GM21423 (cell line): Measurements from ENCODE around the gene CRCP.
"Not testable (repeated sequence)": the region's sequence is repeated elsewhere in the genome, so short reads cannot be mapped to it uniquely, and the experiment has no call there.

Source experiments
- ATAC-seq: cut with Tn5 transposase; IDR thresholded peaks from one replicate; pipeline ENCODE4 v1.9.1; 2021; ENCODE audit warnings: mild to moderate bottlenecking, moderate library complexity; ENCODE audit not compliant: unreplicated experiment

The CRCP gene

DNA sequence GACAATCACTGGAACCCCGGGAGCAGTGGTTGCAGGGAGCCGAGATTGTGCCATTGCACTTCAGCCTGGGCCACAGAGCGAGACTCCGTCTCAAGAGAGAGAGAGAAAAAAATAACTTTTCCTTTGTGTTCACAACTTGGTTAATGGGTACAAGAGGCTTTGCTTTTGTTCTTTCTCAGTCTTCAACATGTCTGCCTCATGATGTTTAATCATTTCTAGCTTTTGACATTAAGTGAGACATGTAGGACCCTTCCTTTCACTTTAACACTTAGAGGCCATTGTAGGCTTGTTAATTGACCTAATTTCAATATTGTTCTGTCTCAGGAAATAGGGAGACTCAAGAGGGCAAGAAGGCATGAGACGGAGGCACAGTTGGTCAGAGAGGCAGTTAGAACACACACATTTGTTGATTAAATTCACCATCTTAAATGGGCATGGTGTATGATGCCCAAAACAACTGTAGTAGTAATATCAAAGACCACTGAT lies 9.3 kb upstream of the CRCP start:
- ATAC-seq, result peak; percentile 51

DNA sequence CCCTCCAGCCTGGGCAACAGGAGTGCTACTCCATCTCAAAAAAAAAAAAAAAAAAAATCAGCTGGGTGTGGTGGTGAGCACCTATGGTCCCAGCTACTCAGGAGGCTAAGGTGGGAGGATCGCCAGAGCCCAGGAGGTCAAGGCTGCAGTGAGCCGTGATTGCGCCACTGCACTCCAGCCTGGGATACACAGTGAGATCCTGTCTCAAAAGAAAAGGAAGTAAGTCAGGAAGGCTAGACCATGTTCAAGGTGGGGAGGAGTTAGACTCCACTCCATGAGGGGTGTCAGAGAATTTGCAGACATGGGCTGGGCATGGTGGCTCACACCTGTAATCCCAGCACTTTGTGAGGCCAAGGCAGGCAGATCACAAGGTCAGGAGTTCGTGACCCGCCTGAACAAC lies 6.2 kb upstream of the CRCP start:
- ATAC-seq, result not testable (repeated sequence)

DNA sequence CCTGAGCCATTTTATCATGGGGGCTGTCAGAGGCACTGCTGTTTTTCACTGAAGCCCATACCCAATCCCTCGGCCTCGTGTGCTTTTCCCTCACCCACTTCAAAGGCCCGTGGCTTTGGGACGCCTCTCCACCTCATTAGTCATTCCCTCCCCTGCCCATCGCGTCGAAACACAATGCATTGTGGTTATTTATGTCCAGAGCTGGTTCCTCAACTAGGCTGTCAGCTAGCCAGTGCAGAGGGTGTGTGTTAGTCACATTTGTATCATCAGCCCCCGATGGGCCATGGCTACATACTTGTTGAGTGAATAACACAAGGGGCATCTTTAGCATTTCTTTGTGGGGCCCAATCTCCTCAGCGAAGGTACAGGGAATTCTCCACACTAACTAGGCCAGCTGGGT lies 3.8 kb upstream of the CRCP start:
- no peak for ATAC-seq

DNA sequence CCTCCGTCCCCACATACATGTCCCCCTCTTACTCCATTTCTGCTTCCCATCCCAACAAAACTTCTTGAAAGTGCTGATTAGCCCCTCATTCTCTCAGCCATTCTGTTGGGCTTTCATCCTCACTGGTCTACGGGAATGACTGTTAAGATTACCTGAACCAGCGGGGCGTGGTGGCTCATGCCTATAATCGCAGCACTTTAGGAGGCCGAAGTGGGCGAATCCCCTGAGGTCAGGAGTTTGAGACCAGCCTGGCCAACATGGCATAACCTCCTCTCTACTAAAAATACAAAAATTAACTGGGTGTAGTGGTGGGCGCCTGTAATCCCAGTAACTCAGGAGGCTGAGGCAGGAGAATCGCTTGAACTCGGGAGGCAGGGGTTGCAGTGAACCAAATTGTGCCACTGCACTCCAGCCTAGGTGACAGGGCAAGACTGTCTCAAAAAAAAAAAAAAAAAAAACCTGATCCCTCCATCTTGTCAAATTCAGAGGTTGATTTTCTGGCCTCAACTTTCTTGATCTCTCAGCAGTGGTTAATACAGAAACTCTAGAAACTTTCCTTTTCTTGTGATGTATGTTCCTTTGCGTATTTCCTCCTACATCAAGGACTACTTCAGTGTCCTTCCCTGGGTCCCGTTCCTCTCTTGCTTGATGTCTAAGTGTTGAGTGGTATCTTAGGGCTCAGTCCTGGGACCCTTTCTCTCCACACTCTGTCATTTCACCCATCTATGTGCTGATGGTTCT lies 2.2 kb downstream of the CRCP start:
- not testable (repeated sequence) for ATAC-seq

DNA sequence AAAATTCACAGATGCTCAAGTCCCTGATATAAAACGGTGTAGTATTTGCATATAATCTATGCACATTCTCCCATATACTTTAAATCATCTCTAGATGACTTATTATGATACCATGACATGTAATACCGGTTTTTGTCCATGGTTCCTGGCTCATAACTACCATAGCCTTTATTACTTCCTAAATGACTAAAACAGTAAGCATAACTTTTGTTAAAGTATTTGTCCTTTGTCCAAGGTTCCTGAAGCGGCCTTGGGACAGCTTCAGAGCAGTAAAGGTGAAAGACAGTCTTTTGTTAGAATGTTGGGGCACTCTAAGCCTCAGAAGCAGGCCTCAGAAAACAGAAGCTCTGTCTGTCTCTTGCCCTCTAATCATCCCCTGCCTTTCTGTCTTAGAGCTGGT lies 4.0 kb downstream of the CRCP start:
- ATAC-seq, result no peak

DNA sequence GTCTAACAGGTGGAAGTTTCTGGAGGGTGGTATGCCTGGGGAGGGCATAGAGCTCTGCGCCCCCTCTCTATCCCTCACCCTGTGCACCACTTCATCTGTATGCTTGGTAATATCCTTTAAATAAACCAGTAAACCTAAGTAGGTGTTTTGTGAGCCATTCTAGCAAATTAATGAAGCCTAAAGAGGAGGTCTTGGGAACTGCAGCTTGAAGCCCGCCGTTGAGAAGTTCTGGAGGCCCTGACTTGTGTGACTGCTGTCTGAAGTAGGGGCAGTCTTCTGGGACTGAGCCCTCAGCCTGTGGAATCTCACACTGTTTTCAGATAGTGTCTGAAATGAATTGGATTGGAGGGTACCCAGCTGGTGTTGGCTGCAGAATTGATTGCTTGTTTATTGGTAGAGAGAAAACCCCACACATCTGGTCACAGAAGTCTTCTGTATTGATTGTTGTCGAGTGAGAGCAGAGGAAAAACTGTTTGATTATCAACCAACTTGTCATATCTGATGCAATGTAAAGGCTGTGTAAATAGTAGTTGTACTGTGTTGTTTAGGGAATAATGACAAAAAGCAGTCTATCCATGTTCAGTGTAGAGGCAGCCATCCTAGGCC lies 4.7 kb downstream of the CRCP start:
- no peak for ATAC-seq

DNA sequence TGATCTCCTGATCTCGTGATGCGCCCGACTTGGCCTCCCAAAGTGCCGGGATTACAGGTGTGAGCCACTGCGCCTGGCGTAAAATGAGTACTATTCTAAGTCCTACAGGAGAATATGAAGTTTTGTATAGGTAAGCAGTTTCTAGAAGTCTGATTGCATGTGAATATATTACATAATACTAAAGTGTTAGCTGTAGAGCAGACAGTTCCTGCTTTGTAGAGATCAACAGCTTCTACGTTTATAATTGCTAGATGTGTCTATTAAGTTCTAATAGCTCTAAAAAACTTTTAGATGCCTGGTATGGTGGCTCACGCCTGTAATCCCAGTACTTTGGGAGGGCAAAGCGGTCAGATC lies 8.5 kb downstream of the CRCP start:
- no peak for ATAC-seq

DNA sequence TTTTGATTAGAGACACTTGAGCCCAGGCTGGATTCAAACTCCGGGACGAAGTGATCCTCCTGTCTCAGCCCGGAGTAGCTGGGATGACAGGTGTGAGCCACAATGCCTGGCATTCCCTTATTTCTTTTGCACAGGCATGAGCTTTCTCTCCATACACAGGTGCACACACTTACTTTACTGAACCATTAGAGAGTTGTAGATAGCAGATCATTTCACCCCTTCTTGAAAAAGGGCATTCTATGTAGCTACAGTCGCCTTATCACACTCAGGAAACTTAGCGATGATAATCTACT lies 9.9 kb downstream of the CRCP start:
- not testable (repeated sequence) for ATAC-seq

DNA sequence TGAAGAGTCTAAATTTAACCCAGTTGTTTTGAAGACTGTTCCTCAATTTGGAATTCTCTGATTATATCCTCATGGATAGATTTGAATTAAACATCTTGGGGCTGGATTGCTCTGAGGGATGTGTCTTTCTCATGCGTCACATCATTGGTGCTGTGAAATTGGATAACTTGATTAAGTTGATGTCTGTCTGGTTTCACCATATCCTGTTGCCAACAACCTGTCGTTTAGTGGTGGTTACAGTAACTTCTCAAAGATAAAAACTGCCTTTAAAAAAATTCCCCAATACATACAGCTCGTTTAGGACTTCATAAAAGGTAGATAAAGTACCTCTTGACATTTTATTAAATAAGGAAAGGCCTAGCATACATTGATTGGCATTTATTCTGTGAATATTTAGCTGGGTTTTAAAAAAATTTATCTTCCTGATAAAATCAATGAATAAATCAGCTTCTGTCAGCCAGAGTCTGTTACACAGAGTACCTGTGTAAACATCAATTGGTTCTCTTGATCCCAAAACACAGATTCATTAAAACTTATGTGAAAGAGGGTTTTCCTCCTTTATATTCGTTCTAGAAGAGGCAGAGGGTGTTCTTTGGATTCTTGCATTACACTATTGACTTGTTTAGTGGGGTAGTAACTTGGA lies 10.5 kb downstream of the CRCP start:
- ATAC-seq, result no peak

DNA sequence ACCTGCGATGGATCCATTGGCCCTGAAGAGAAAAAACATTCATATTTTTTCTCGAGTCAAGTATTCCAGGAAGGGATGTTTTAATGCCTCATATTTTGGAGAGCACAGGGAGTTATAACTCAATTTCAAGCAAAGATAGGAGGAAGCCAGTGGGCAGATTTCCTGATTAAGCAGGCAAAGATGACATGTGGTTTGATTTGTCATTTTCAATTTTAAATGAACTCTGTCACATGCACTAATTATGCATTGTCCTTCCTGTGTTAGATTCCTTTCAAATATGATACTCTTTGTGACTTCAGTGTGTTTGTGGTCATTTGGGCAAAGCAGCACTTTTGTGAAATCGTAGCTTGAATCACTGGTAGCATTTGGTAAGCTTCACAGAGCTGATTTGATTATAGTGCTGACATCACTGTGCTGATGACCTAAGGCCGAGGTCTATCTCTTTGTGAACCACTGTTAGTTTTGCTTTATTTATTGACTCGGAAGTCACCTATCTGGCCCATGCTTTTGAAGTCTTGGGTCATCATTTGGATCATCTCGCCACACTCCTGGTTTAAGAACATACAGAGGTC lies 11.2 kb downstream of the CRCP start:
- ATAC-seq, result not testable (repeated sequence)

DNA sequence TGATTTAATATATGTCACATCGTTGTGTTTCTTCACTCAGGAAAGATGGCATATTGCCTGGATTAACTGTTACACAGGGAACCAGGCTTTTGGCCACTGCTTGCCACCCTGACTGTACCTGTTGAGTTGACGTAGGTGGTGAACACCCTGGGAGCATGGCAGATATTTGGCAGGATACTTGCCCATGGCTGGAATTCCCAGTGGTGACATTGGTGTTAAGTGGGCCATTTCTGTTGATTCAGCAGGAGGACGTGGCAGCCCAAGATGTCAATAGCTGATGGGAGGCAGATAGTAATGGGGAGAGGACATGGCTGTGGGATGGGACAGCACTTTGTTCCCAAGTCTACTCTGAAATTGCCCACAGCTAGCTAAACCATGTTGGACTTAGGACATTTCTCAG lies 12.5 kb downstream of the CRCP start:
- not testable (repeated sequence) for ATAC-seq

DNA sequence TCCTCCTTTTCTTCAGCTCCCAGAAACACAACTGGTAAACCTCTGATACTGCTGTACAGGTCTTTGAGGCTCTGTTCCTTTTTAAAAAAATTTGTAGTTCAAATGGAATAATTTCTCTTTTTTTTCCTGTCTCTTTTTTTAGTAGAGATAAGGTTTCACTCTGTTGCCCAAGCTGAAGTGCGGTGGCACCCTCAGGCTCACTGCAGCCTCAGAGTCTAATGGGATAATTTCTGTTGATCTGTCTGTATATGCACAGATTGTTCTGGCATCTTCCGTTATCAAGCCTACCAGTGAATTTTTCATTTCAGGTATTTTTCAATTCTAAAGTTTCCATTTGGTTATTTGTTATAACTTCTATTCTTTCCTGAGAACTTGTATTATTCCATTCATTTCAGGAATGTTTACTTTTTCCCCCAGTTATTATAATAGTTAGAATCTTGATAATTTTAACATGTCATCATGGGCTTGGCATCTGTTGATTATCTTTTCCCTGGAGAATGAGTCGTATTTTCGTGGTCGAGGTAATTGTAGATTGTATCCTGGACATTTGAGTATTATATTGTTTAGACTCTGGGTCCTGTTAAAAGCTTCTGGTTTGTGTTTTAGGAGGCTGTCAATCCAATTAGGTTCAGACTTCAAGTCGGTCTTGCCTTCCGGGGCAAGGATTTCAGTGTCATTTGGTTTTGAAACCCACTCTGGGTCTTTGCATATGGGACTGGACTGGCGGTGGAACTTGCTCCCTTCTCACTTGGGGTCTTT lies 24.5 kb downstream of the CRCP start:
- no peak for ATAC-seq

DNA sequence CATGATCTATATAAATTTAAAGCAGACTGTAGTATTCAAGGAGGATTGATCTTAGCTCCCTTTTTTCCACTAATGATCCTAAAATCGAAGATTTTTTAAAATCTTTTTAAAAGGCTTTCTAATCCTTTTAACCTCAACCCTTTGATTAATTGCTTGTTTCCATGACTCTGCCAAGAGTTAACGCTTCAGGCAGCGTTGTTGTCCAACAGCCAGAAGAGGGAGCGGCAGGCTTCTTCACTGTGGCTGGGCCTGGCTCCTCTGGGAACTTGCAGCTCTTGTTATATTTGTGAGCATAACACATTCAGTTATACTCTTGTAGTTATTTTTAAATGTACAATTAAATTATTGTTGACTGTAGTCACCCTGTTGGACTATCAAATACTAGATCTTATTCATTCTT lies 26.3 kb downstream of the CRCP start:
- no peak for ATAC-seq

DNA sequence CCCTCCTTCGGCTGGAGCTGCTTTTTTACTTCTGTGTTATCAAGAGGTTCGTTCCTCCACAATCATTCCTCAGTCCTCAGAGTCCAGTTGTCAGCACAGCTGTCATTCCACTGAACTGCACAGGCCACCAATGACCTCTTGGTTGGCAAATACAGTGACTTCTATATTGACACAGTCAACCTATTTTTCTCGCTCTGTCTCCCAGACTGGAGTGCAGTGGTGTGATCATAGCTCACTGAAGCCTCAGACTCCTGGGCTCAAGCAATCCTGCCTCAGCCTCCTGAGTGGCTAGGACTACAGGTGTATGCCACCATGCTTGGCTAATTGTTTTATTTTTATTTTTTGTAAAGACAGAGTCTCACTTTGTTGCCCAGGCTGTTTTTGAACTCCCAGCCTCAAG lies 27.7 kb downstream of the CRCP start:
- no peak for ATAC-seq

DNA sequence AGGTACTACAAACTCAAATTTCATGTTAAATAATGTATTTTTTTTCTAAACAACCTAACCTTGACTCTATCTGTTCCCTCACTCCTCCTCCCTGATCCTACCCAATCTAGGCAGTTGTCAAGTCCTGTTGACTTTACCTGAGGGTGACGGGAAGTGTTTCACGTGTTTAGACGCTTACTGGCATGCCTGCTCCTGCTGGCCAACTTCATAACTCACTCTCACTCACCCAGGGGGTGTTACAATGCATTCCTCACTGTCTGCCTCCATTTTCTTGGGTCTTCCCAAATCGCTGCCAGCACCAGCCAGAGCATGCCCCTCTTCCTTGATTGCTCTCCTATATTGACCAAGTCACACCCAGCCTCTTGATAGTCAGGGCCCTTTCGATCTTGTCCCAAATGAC lies 28.3 kb downstream of the CRCP start:
- ATAC-seq, result no peak

DNA sequence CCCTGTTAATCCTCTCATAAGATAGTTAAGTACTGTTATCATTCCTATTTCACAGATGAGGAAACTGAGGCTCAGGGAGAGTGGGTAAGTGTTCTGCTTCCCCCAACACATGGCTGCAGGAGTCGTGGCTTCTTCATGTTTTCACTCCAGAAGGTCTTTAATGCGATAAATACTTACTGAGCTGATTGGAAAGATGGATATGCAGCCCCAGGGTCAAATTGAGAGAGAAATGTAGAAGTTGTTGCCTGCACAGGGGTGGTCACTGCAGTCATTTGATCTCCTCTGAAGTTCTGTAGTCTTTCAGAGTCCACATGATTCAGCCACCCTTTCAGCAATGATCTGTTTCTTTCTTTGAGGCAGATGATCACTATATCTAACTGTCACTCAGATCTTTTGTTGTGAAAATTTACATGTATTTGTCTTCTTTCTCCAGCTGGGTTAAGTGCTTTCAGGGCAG lies 29.3 kb downstream of the CRCP start:
- ATAC-seq, result no peak

DNA sequence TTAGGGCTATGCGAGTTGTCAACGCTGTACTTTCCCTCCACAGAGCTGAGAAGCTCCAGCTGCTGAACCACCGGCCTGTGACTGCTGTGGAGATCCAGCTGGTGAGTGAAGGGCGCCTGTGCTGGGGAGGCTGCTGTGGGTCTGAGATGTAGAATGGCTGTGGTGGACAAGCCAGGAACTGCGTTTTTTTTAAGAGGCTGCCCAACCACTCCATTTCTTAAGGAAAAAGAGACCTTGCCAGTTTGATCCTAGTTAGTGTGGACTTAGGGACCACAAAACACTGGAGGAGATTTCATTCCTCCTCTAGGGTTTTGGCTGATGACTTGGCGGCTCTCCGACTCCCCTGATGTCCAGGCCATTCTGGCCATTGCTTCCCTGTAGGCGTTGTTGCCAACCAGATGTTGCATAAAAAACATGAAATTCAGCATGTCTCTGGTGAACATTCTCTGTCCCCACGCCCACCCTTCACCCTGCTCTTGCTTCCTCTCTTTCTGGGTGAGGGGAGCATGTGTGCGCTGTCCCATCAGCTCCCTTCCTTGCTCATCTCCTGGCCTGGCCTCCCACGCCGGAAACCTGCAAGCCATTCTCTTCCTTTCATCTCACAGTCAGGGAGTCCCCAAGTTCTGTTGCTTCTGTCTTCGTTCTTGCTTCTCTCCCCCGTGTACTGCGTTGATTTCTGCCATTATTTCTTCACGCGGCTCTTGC lies 30.9 kb downstream of the CRCP start:
- ATAC-seq, result no peak

DNA sequence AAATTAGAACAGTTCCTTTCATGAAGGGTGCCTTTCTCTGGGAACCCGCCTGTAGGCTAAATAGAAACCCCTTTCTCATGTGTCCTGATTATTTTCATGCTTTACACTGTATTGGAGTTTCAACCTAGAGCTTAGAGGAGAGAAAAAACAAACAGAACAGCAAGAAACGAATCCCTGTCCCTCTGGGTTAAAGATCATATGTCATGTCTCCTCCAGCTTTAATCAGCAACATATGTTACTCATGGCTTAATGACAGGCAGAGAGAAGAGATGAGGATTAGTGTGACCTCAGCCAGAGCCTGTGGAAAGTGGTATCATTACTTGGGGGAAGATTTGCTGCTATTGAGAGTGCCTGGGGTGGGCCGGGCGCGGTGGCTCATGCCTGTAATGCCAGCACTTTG lies 32.1 kb downstream of the CRCP start:
- ATAC-seq, result no peak

DNA sequence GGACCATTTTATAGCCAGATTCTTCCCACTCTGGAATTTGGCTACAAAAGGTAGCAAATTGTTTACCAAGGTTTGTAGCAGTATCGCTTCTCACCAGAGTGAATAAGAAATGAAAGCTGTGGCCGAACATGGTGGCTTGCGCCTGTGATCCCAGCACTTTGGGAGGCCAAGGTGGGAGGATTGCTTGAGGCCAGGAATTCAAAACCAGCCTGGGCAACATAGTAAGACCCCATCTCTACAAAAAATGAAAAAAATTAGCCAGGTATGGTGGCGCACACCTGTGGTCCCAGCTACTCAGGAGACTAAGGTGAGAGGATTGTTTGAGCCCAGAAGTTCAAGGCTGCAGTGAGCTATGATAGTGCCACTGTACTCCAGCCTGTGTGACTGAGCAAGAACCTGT lies 33.0 kb downstream of the CRCP start:
- ATAC-seq, result not testable (repeated sequence)

DNA sequence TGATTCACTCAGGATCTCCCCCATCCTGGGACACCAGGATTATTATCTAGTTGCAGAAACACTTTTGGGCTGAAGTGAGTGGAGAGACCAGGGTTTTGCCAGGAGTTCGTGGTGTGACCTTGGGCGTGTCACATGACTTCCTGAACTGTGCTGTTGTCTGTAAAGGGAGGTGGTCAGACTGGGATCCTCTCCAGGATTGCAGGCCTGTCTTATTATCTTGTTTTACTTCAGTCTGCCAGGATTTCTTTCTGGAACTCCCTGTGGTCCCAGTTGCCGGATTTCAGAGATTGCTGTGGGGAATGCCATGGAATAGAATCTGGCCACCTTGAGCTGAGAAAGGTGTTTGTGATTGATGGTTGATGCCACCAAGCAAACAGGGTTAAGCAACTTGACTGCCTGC lies 35.8 kb downstream of the CRCP start:
- ATAC-seq, result no peak
